Gastroesophageal sphincter (tissue), 3 donors: Measurements from ENCODE around the gene TLL1.

Experiments
- CTCF ChIP-seq, 4 experiments: fragments of 200-600 bp in 2 of 4; fragments of 450-650 bp in 2 of 4; sonication (generic) in 1 of 4; IDR thresholded peaks; one replicate each; pipeline ENCODE4 v1.5.1; 2017 to 2019; ENCODE audit warnings: antibody characterized with exemption in 4 of 4, mild to moderate bottlenecking in 2 of 4, moderate library complexity in 2 of 4
- POLR2A ChIP-seq, 2 donors: fragments of 450-650 bp; IDR thresholded peaks; one replicate each; pipeline ENCODE4 v1.6.1; 2017; ENCODE audit warnings: antibody characterized with exemption in 2 of 2, mild to moderate bottlenecking in 2 of 2, moderate library complexity in 1 of 2

GRCh38 chr4:165926307-165926706, 53.3 kb downstream of the TLL1 start:
- TF ChIP-seq CTCF (IDR thresholded peaks at IDR 0.05) (no peak), POLR2A (IDR thresholded peaks at IDR 0.05) (no peak)
